Left lung (tissue), 10 donors: ENCODE data around the gene PLA2G4B. TPM values are rescaled to one million over a fixed set of nuclear protein-coding genes. Genes with fewer than 3 reads are reported as not detected.

ENCODE experiments used
- ATAC-seq: fragments of 200-7000 bp; cut with Tn5 transposase; one replicate; pipeline ENCODE4 v1.9.1; 2020; ENCODE audit warnings: moderate library complexity
- DNase-seq, 4 donors: peaks; one replicate each; pipeline ENCODE4 v3.0.0-alpha.2; 2013 to 2020
- H3K27ac ChIP-seq, 2 donors: fragments of 200-600 bp; sonication (generic) in 1 of 2; one replicate each; pipeline versions ENCODE4 v1.5.0 to v1.8.0; 2020 to 2021
- H3K27me3 ChIP-seq, 2 donors: fragments of 200-600 bp; sonication (generic) in 1 of 2; one replicate each; pipeline versions ENCODE4 v1.5.0 to v1.8.0; 2020 to 2021
- H3K36me3 ChIP-seq, 2 donors: fragments of 200-600 bp; sonication (generic) in 1 of 2; one replicate each; pipeline versions ENCODE4 v1.5.0 to v1.8.0; 2020 to 2021
- H3K4me1 ChIP-seq, 2 donors: fragments of 200-600 bp; one replicate each; pipeline ENCODE4 v1.8.0; 2021
- H3K4me3 ChIP-seq, 2 donors: fragments of 200-600 bp; sonication (generic) in 1 of 2; one replicate each; pipeline versions ENCODE4 v1.5.0 to v1.8.0; 2020 to 2021; ENCODE audit warnings: mild to moderate bottlenecking in 1 of 2
- H3K9me3 ChIP-seq, 2 donors: fragments of 200-600 bp; sonication (generic) in 1 of 2; one replicate each; pipeline versions ENCODE4 v1.5.0 to v1.8.0; 2020 to 2021
- CTCF ChIP-seq, 2 donors: fragments of 200-600 bp; sonication (generic) in 1 of 2; IDR thresholded peaks; one replicate each; pipeline versions ENCODE4 v1.5.0 to v1.8.0; 2021; ENCODE audit warnings: antibody characterized with exemption in 2 of 2
- intact Hi-C, 2 donors: fragments of 100-400 bp; cut with DNase I; formaldehyde crosslinking; loops; one replicate each; pipeline versions ENCODE4 v1.11.2 to v1.14.2; 2022
- polyA plus RNA-seq, 6 donors: library from polyadenylated mRNA; unstranded; fragments of 120-200 nt; gene quantifications; one replicate each; pipeline ENCODE4 v1.2.1, GENCODE V29; 2013; ENCODE audit not compliant: insufficient read length in 6 of 6
- total RNA-seq, 2 donors: library from RNA; stranded (reverse); fragmentation: NEBNext Ultra II Directional; extraction: Animal tissue kit (Norgen Biotek cat#: 25700); gene quantifications; one replicate each; pipeline ENCODE4 v1.2.1, GENCODE V29; 2021
- donor health status: DM: no; HTN: yes; CAD: no.
- donor health status: DM: no; HTN: no; CAD: no.

Gene PLA2G4B
- total and polyA plus RNA-seq, 8 donors, result 9.2 to 23.1 (median 11.3) TPM

DNA sequence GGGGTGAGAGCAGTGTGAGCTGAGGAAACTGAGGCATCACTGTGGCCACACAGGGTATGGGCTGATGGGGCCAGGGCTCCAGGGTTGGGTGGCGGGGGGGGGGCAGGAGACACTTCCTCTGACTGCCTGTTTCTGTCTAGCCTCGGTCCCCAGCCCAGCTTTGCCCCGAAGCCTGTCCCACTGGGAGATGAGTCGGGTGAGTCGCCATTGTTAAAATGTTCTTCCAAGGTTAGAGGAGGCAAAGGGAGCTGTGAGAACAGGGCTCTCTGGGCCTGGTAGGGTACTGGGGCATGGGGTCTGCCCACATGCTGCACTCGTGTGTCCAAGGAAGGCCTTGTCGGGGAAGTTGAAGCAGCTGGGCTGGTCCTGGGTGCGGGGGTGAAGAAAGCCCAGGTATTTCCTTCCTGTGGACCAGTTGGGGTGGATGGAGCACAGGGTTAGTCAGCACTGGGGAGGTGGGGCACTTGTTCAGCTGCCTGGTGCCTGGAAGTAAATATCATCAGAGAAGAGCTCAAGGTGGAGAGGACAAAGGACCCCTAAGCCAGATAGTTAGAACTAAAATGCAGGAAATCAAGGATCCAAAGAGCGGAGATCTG, 19.1 kb upstream of the PLA2G4B start:
- no peak for DNase-seq
- no peaks in the 10 kb centered on the region for H3K9me3 ChIP-seq
- TF ChIP-seq CTCF (IDR thresholded peaks at IDR 0.05), result no peak
- no peak overlapping the region for H3K4me3 ChIP-seq
- no peaks in the 10 kb centered on the region for H3K4me1 ChIP-seq
- no peak for ATAC-seq
- intact Hi-C loops, result no loop called here
- peaks cover 0 to 100% of the 10 kb centered on the region in 2 donors for H3K36me3 ChIP-seq
- no peak overlapping the region for H3K27ac ChIP-seq
- H3K27me3 ChIP-seq, result no peaks in the 10 kb centered on the region

GRCh38 chr15:41820791-41821423, 17.7 kb upstream of the PLA2G4B start:
- Histone ChIP-seq H3K9me3 (no peaks in the 10 kb centered on the region), H3K36me3 (peaks cover 0 to 96% of the 10 kb centered on the region in 2 donors), H3K4me1 (no peaks in the 10 kb centered on the region), H3K4me3 (no peak overlapping the region), H3K27me3 (no peaks in the 10 kb centered on the region), H3K27ac (no peak overlapping the region)
- intact Hi-C loops, result no loop called here
- TF ChIP-seq CTCF (IDR thresholded peaks at IDR 0.05), result no peak
- peak; percentile 8 for ATAC-seq
- no peak for DNase-seq

DNA sequence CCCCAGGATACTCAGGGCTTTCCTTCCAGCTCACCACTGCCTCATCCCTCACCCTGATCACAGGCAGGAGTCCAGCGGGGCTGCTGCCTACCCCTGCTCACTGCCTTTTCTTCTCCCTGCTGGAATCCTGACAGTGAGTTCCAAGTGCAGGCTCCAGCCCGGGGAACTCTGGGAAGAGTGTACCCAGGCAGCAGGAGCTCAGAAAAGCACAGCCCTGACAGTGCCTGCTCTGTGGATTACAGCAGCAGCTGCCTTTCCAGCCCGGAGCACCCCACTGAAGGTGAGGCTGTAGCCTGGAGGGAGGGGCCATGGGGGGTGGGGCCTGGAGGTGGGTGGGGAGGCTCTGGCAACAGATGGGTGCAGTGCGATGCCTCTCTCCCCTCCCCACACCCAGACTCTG, 16.8 kb upstream of the PLA2G4B start:
- intact Hi-C loops, result no loop called here
- Histone ChIP-seq H3K9me3 (no peaks in the 10 kb centered on the region), H3K4me1 (peaks cover 0 to under 1% of the 10 kb centered on the region in 2 donors), H3K27me3 (no peaks in the 10 kb centered on the region), H3K27ac (no peak overlapping the region), H3K4me3 (no peak overlapping the region), H3K36me3 (peaks cover 0 to 87% of the 10 kb centered on the region in 2 donors)
- peak in 1 of 4 donors; percentile 36 for DNase-seq
- ATAC-seq, result no peak
- no peak for TF ChIP-seq CTCF (IDR thresholded peaks at IDR 0.05)

DNA sequence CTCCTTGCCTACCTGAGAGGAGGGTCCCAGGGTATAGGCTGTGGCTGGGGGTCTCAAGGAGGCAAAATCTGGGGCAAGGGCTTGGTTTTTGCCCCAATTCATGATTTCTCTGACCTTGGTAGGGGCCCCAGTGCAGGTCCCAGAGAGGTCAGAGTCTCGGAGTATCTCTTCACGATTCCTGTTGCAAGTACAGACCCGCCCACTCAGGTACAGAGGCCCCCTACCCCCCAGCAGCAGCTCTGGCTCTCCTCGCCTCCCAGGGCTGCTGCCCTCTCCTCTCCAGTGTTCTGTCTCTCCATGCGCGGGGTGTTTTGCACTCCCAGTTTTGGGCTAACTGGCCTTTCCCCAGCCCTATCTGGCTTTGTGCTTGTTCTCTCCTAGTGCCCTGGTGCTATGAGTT, 16.2 kb upstream of the PLA2G4B start:
- no peak overlapping the region for H3K4me3 ChIP-seq
- H3K27me3 ChIP-seq, result no peaks in the 10 kb centered on the region
- peaks cover 0 to 80% of the 10 kb centered on the region in 2 donors for H3K36me3 ChIP-seq
- TF ChIP-seq CTCF (IDR thresholded peaks at IDR 0.05), result no peak
- H3K4me1 ChIP-seq, result peaks cover 4 to 7% of the 10 kb centered on the region in 2 donors
- no peaks in the 10 kb centered on the region for H3K9me3 ChIP-seq
- DNase-seq (peak in 1 of 4 donors; percentile 31), ATAC-seq (no peak)
- no peak overlapping the region for H3K27ac ChIP-seq
- intact Hi-C loops, result no loop called here

- Histone ChIP-seq H3K27ac (no peak overlapping the region), H3K27me3 (no peaks in the 10 kb centered on the region), H3K4me1 (peaks cover 6 to 10% of the 10 kb centered on the region in 2 donors), H3K4me3 (no peak overlapping the region), H3K36me3 (peaks cover 0 to 76% of the 10 kb centered on the region in 2 donors), H3K9me3 (no peaks in the 10 kb centered on the region)
- TF ChIP-seq CTCF (IDR thresholded peaks at IDR 0.05), result no peak
- no peak for ATAC-seq
- peak in 1 of 4 donors; percentile 68 for DNase-seq
- intact Hi-C loops, result no loop called here
Measured at GRCh38 chr15:41822957-41823356, 15.7 kb upstream of the PLA2G4B start.
